Loucy (cell line): ENCODE results near the gene CIITA.

Experiments
- EZH2phosphoT487 ChIP-seq: fragments of 200-600 bp; IDR thresholded peaks from 2 replicates; pipeline ENCODE4 v1.6.1; 2018; ENCODE audit warnings: antibody characterized with exemption, mild to moderate bottlenecking, moderate library complexity, borderline replicate concordance
- TF ChIP-seq, protein P1 (sequence below): fragments of 200-600 bp; sonication (generic); conservative IDR thresholded peaks from 2 replicates; pipeline ENCODE4 v1.5.1; 2014; ENCODE audit warnings: mild to moderate bottlenecking, antibody characterized with exemption, low read length

DNA sequence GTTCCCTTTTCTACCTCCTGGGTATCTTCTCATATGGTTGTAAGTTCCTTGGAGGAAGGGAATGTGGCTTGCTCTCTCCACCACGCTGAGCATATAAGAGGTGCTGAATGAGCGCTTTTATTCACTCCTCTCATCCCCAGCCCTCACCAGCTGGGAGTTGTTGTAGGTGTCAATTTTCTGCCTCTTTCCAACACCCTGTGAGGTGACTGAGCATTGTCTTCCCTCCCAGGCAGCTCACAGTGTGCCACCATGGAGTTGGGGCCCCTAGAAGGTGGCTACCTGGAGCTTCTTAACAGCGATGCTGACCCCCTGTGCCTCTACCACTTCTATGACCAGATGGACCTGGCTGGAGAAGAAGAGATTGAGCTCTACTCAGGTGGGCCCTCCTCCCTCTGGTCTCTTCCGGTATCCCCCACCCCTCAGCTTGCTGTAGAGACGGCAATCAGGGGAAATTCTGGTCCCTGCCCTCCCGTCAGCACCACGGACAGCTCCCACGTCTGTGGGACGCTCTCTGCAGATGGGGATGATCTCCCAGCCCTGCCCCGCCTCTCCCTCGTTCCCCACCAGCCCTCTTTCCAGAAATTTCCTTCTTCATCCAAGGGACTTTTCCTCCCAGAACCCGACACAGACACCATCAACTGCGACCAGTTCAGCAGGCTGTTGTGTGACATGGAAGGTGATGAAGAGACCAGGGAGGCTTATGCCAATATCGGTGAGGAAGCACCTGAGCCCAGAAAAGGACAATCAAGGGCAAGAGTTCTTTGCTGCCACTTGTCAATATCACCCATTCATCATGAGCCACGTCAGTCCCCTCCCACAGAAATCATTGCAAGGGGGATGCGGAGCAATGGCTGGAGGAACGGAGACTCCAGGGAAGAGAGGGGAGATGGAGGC is 18.3 kb downstream of the CIITA start:
- TF ChIP-seq, protein P1, sequence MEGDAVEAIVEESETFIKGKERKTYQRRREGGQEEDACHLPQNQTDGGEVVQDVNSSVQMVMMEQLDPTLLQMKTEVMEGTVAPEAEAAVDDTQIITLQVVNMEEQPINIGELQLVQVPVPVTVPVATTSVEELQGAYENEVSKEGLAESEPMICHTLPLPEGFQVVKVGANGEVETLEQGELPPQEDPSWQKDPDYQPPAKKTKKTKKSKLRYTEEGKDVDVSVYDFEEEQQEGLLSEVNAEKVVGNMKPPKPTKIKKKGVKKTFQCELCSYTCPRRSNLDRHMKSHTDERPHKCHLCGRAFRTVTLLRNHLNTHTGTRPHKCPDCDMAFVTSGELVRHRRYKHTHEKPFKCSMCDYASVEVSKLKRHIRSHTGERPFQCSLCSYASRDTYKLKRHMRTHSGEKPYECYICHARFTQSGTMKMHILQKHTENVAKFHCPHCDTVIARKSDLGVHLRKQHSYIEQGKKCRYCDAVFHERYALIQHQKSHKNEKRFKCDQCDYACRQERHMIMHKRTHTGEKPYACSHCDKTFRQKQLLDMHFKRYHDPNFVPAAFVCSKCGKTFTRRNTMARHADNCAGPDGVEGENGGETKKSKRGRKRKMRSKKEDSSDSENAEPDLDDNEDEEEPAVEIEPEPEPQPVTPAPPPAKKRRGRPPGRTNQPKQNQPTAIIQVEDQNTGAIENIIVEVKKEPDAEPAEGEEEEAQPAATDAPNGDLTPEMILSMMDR: no peak
- TF ChIP-seq EZH2phosphoT487: no peak
